Lower lobe of right lung (tissue), 2 donors: ENCODE data around the gene APOBEC3B. TPM values are rescaled to one million over a fixed set of nuclear protein-coding genes. Genes with fewer than 3 reads are reported as not detected.
"Not testable (repeated sequence)": the region's sequence is repeated elsewhere in the genome, so short reads cannot be mapped to it uniquely, and the experiment has no call there.

Experiments used
- ATAC-seq, 2 donors: fragments of 200-7000 bp; cut with Tn5 transposase; one replicate each; pipeline ENCODE4 v1.9.1; 2020 to 2022; ENCODE audit warnings: mild to moderate bottlenecking in 2 of 2, moderate library complexity in 2 of 2
- DNase-seq: peaks from one replicate; pipeline ENCODE4 v3.0.0-alpha.2; 2020
- H3K27ac ChIP-seq: fragments of 200-600 bp; one replicate; pipeline ENCODE4 v1.8.0; 2022
- H3K27me3 ChIP-seq: fragments of 200-600 bp; one replicate; pipeline ENCODE4 v1.8.0; 2022; ENCODE audit warnings: low read depth
- H3K36me3 ChIP-seq: fragments of 200-600 bp; one replicate; pipeline ENCODE4 v1.8.0; 2022; ENCODE audit warnings: mild to moderate bottlenecking
- H3K4me1 ChIP-seq: fragments of 200-600 bp; one replicate; pipeline ENCODE4 v1.8.0; 2022
- H3K4me3 ChIP-seq: fragments of 200-600 bp; one replicate; pipeline ENCODE4 v1.8.0; 2022; ENCODE audit warnings: mild to moderate bottlenecking
- H3K9me3 ChIP-seq: fragments of 200-600 bp; one replicate; pipeline ENCODE4 v1.8.0; 2022
- CTCF ChIP-seq: fragments of 200-600 bp; IDR thresholded peaks from one replicate; pipeline ENCODE4 v1.8.0; 2022; ENCODE audit warnings: antibody characterized with exemption, mild to moderate bottlenecking
- intact Hi-C: fragments of 100-400 bp; cut with DNase I; formaldehyde crosslinking; loops from one replicate; pipeline ENCODE4 v1.11.0; 2022
- total RNA-seq: library from RNA; stranded (reverse); fragmentation: NEBNext Ultra II Directional; extraction: Animal tissue kit (Norgen Biotek cat#: 25700); gene quantifications from one replicate; pipeline ENCODE4 v1.2.1, GENCODE V29; 2021
- donor health status: DM: no; HTN: yes; CAD: no; lungs with severe emphysema.

APOBEC3B gene
- total RNA-seq, 1 donor from 2014 or later: 1.0 TPM

GRCh38 chr22:39013942-39014722 is 32.0 kb downstream of the APOBEC3B start, which contains the start of gene APOBEC3C:
Gene APOBEC3C (plus strand): TSS chr22:39014257. CDS start chr22:39014363, 106 bp downstream.
- Histone ChIP-seq H3K4me3 (peak within 1 kb of the TSS; percentile 58), H3K36me3 (no peaks in the 10 kb centered on the region), H3K27me3 (no peaks in the 10 kb centered on the region), H3K9me3 (no peaks in the 10 kb centered on the region), H3K27ac (peak within 1 kb of the TSS; percentile 85), H3K4me1 (peaks cover 16% of the 10 kb centered on the region)
- DNase-seq (peak; percentile 80), ATAC-seq (peak; percentile 95 to 96)
- intact Hi-C loops: no loop called here
- no peak for TF ChIP-seq CTCF

- H3K27me3 ChIP-seq, H3K36me3 ChIP-seq, H3K9me3 ChIP-seq, ATAC-seq, intact Hi-C loops, DNase-seq: not testable (repeated sequence)
- Histone ChIP-seq H3K27ac (peak overlapping the region; percentile 85), H3K4me3 (peak overlapping the region; percentile 58), H3K4me1 (peaks cover 16% of the 10 kb centered on the region)
Observed at GRCh38 chr22:39014723-39015121, 32.6 kb downstream of the APOBEC3B start.

- H3K9me3 ChIP-seq: no peaks in the 10 kb centered on the region
- no peak for TF ChIP-seq CTCF
- DNase-seq: no peak
- H3K36me3 ChIP-seq: no peaks in the 10 kb centered on the region
- no peak for ATAC-seq
- no peak overlapping the region for H3K27ac ChIP-seq
- H3K4me1 ChIP-seq: peaks cover 24% of the 10 kb centered on the region
- H3K4me3 ChIP-seq: no peak overlapping the region
- intact Hi-C loops: no loop called here
- no peaks in the 10 kb centered on the region for H3K27me3 ChIP-seq
Observed at GRCh38 chr22:39016592-39016991, 34.4 kb downstream of the APOBEC3B start.

- H3K4me3 ChIP-seq: no peak overlapping the region
- DNase-seq (no peak), ATAC-seq (no peak)
- no peak overlapping the region for H3K27ac ChIP-seq
- no peaks in the 10 kb centered on the region for H3K36me3 ChIP-seq
- intact Hi-C loops: no loop called here
- H3K9me3 ChIP-seq: no peaks in the 10 kb centered on the region
- TF ChIP-seq CTCF: no peak
- no peaks in the 10 kb centered on the region for H3K27me3 ChIP-seq
- peaks cover 33% of the 10 kb centered on the region for H3K4me1 ChIP-seq
Observed at GRCh38 chr22:39017596-39018365, 35.6 kb downstream of the APOBEC3B start.

GRCh38 chr22:39020021-39020651 is 38.0 kb downstream of the APOBEC3B start:
- H3K9me3 ChIP-seq, DNase-seq, intact Hi-C loops, H3K27me3 ChIP-seq, ATAC-seq, H3K36me3 ChIP-seq: not testable (repeated sequence)
- Histone ChIP-seq H3K4me1 (peaks cover 21% of the 10 kb centered on the region), H3K4me3 (peak overlapping the region; percentile 52), H3K27ac (peak overlapping the region; percentile 81)

GRCh38 chr22:39021552-39022250 is 39.6 kb downstream of the APOBEC3B start:
- intact Hi-C loops: no loop called here
- H3K27ac ChIP-seq: peak overlapping the region; percentile 81
- TF ChIP-seq CTCF: no peak
- H3K27me3 ChIP-seq: no peaks in the 10 kb centered on the region
- H3K36me3 ChIP-seq: peaks cover 10% of the 10 kb centered on the region
- H3K4me1 ChIP-seq: peaks cover 17% of the 10 kb centered on the region
- ATAC-seq (peak in 1 of 2 donors; percentile 5), DNase-seq (peak; percentile 52)
- H3K9me3 ChIP-seq: no peaks in the 10 kb centered on the region
- peak overlapping the region; percentile 52 for H3K4me3 ChIP-seq
